DMS153 treated with DMSO at 0.1 percent for 48 hours (cell line): ENCODE data around the gene ARL16.

ENCODE experiments used
- DNase-seq: peaks from one replicate; lab custom pipeline; 2025; ENCODE audit not compliant: unreplicated experiment; lab: John Stamatoyannopoulos, UW

Gene ARL16

DNA sequence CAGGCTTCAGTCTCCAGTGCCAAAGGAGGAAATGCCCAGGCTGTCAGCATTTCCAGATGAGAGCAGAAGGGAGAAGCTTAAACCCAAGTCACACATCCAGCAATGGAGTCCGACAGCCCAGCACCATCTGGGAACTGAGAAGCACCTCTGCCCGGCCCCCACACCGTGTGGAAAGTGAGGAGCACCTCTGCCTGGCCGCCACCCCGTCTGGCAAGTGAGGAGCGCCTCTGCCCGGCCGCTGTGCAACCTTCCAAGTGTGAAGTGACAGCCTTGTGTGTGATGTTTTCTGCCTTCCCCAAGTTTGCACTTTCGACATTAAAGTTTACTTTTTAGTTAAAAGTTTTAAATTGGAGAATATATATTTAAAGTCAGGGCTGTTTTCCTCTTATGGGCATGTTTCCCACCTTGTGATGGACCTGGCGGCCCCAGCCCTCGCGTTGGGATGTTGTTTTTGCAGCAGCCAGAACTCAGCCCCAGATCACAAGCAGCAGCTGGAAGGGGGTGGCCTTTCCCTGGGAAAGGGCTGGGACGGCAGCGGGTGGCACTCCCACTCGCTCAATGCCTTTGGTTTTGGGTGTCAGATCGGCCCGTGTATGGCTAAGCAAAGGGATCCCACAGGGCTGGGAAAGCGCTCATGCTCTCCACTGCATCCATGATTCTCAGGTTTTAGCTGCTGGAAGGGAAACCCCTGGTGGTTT, 9.9 kb downstream of the ARL16 start:
- no peak for DNase-seq

DNA sequence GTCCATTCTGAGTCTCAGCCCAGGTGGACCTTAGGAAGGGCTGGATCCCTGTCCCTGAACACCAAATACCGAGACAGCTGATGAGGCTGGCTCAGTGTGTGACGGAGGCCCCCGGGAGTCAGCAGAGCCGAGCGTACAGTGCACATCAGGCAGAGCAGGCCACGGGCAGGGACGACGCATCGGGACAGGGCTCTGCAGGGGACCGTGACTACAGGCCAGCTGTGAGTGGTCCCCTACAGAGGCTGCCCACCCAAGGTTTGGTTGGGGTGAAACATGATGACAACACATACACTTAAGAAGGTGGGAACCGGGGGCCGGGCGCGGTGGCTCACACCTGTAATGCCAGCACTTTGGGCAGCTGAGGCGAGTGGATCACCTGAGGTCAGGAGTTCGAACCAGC, 10.6 kb downstream of the ARL16 start:
- DNase-seq = no peak

DNA sequence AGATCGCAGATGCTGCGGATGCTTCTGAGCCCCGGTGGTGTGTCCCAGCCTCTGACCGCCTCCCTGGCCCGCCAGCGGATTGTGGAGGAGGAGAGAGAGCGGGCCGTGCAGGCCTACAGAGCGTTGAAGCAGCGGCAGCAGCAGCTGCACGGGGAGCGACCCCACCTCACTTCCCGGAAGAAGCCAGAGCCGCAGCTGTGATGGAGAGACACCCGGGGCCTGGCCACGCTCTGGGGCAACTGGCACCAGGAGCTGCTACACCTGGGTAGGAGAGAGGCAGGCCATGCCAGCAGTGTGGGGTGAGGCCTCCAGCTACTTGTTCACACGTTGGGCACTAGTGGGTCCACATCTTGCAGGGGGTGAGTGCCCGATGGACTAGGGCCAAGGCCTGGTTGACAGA, 11.1 kb downstream of the ARL16 start:
- no peak for DNase-seq

GRCh38 chr17:81667754-81668153, 15.8 kb downstream of the ARL16 start:
- no peak for DNase-seq

DNA sequence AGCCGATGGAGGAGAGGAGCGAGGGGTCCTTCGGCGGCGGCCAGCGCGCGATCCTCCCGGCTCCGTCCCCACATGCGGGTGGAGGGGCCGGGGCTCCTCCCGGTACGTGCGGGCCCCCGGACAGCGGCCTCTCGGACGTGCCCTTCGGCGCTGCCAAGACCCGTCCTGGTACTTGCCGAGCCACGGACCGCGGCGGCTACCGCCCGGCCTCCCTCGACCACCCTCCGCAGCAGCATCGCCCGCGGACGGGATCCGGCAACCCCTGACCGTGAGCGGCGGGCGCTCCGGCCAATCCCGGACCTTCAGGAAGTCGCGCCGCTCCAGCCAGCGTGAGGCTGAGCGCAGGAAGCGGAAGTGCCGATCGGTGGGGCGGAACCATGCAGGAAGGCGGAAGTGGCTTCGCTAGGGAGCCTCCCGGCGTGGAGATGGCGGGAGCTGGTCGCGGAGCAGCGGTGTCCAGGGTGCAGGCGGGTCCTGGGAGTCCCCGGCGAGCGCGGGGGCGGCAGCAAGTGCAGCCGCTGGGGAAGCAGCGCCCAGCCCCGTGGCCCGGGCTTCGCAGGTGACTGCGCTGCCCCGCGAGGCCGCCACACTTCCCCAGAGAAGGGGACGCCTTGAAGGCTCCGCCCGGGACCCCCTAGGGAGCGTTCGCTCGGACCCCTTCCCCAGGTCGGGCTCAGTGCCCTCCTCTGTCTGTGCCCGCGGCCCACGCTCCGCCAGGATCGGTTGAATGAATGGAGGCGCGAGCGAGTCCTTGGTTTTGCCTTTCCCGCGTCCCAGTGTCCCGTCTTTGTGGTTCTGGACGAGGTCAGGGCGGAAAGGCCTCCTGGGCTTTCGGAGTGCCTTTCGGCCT, 17.0 kb downstream of the ARL16 start, which contains the start of the genes CCDC137 and OXLD1:
CCDC137 (plus strand) TSS at position 396 of the 850 bp plus-strand sequence; CDS start at position 426, 30 bp downstream.
OXLD1 (minus strand) TSS at position 264 of the 850 bp plus-strand sequence; CDS start at position 236, 28 bp downstream.
- peak; percentile 73 for DNase-seq

- no peak for DNase-seq
Measured at GRCh38 chr17:81666092-81666341, 17.6 kb downstream of the ARL16 start.

- DNase-seq = no peak
Measured at GRCh38 chr17:81665205-81666091, 18.1 kb downstream of the ARL16 start.

- DNase-seq = no peak
Measured at GRCh38 chr17:81664051-81664470, 19.5 kb downstream of the ARL16 start.

DNA sequence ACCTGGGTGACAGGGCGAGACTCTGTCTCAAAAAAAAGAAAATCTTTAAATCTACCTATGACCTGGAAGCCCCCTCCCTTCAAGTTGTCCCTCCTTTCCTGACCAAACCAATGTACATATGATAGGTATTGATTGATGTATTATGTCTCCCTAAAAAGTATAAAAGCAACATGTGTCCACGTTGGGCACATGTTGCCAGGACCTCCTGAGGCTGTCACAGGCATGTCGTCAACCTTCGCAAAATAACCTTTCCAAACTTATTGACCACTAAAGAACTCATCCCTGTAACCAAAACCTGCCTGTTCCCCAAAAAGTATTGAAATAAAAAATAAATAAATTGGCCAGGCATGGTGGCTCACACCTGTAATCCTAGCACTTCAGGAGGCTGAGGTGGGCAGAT, 21.6 kb downstream of the ARL16 start:
- DNase-seq = no peak

DNA sequence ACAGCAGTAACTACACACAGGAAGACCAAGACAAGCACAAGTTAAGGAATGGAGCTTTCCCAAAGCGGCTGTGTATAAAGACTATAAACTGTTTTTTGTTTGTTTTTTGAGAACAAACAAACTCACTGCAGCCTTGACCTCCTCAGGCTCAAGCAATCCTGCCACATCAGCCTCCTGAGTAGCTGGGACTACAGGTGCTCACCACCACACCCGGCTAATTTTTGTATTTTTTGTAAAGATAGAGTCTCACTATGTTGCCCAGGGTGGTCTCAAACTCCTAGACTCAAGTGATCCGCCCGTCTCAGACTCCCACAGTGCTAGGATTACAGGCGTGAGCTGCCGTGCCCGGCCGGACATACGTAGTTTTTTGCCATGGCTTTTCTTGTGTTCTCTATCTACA, 23.2 kb downstream of the ARL16 start:
- no peak for DNase-seq

DNA sequence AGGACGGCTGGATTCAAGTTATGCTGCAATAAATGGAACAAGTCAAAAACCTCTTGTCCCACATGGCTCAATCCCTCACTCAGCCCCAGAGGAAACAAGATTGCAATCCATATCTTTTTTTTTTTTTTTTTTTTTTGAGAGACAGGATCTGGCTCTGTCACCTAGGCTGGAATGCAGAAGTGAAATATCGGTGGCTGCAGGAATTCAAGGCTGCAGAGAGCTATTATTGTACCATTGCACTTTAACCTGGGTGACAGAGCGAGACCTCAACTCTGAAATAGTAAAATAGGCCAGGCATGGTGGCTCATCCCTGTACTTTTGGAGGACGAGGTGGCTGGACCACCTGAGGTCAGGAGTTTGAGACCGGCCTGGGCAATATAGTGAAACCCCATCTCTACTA, 24.6 kb downstream of the ARL16 start:
- DNase-seq = no peak

DNA sequence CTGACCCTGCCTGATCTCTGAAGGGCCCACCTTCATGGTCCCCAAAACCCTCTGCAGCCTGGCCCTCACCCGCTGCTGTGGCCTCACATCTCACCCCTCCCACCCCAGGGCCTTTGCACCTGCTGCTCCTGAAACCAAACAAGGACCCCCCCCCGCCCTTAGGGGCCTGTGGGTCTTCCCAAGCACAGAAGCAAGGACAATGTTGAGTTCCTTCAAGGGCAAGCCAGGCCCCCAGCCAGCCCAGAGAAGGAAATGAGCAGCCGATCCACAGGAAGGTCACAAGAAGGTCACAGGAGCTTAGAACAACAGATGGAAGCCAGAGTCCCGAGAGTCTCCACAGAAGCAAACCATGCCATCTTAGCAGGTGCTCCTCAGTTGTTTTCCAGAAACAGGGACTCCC, 26.8 kb downstream of the ARL16 start:
- no peak for DNase-seq

GRCh38 chr17:81656118-81656743, 27.4 kb downstream of the ARL16 start, which contains the start of gene PDE6G:
TSS of gene PDE6G (minus strand) at chr17:81656542. CDS start at chr17:81653305, 3,237 bp downstream.
- DNase-seq = no peak

DNA sequence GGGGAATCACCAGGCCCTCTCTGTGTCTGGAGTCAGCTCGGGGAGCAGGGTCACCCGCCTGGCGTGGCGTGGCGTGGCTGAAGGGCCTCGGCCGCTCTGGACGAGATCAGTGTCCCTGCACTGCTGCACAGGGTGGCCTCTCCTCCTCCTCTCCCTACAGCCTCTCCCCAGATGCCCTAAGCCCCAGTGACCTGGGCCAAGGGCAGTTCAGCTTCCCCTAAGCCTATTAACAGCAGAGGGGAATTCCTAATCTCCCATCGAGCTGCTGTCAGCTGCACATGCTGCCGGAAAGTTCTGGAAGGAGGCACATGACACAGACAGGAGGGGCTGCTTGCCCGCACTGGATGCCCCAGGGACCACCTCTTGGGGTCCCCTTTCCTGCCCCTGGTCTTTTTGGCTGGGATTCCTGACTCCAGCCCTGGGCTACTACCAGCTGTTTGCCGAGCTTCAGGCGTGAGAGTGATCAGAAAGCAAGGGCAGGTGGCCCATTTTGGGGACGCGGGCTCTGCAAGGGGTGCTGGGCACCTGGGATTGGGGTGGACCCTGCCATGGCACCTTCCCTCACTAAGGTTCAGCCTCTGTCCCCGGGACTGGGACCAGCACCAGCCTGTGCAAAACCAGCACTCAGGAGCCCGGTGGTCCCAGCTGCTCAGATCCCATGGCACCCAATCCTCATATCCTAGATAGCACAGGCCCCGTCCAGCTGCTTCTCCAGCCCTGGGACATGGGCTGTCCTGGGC, 28.0 kb downstream of the ARL16 start:
- DNase-seq = no peak

- no peak for DNase-seq
Measured at GRCh38 chr17:81652906-81653771, 30.5 kb downstream of the ARL16 start.

- DNase-seq = no peak
Measured at GRCh38 chr17:81651692-81652091, 31.9 kb downstream of the ARL16 start.

DNA sequence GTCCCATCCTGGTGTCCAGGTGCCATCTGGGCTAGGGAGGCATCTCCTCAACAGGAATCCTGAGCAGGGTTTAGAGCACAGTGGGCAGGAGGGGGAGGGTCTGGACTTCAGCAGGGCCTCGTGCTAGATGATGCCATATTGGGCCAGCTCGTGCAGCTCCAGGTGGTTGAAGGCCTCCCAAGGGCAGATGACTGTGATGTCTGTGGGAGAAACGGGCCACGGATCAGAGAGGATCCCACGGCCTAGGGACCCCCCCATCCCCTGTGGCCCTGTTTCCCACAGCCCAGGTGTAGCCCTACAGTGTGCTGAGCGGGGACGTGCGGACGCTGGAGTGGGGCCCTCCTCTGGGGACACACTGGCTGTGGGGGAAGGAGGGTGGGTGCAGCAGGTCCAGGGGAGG, 32.6 kb downstream of the ARL16 start:
- no peak for DNase-seq

- no peak for DNase-seq
Measured at GRCh38 chr17:81648707-81649085, 34.9 kb downstream of the ARL16 start.

- no peak for DNase-seq
Measured at GRCh38 chr17:81648013-81648706, 35.4 kb downstream of the ARL16 start.
